HG03135 (cell line): ENCODE measurements around the gene FBXW4.

Source experiments
- ATAC-seq: cut with Tn5 transposase; IDR thresholded peaks from one replicate; pipeline ENCODE4 v1.9.1; 2021; ENCODE audit warnings: mild to moderate bottlenecking, moderate library complexity; ENCODE audit not compliant: unreplicated experiment

FBXW4 gene

GRCh38 chr10:101694674-101695403, at the start of gene FBXW4:
FBXW4 (minus strand) TSS chr10:101695170; CDS start chr10:101695105, 65 bp downstream.
- peak; percentile 59 for ATAC-seq

- no peak for ATAC-seq
Observed at GRCh38 chr10:101744267-101744666, 49.3 kb upstream of the FBXW4 start.

GRCh38 chr10:101741938-101742337, 47.0 kb upstream of the FBXW4 start:
- no peak for ATAC-seq

GRCh38 chr10:101736666-101737065, 41.7 kb upstream of the FBXW4 start:
- ATAC-seq: no peak

- no peak for ATAC-seq
Observed at GRCh38 chr10:101732096-101732495, 37.1 kb upstream of the FBXW4 start.

GRCh38 chr10:101726115-101726387, 31.1 kb upstream of the FBXW4 start:
- no peak for ATAC-seq

- no peak for ATAC-seq
Observed at GRCh38 chr10:101725296-101726114, 30.5 kb upstream of the FBXW4 start.

GRCh38 chr10:101724446-101724845, 29.5 kb upstream of the FBXW4 start:
- ATAC-seq: no peak

- no peak for ATAC-seq
Observed at GRCh38 chr10:101723176-101723575, 28.2 kb upstream of the FBXW4 start.

GRCh38 chr10:101721806-101722205, 26.8 kb upstream of the FBXW4 start:
- no peak for ATAC-seq

- ATAC-seq: no peak
Observed at GRCh38 chr10:101720606-101721230, 25.7 kb upstream of the FBXW4 start.

- ATAC-seq: no peak
Observed at GRCh38 chr10:101718690-101719275, 23.8 kb upstream of the FBXW4 start.

GRCh38 chr10:101716891-101717659, 22.1 kb upstream of the FBXW4 start:
- no peak for ATAC-seq

- ATAC-seq: no peak
Observed at GRCh38 chr10:101712997-101713396, 18.0 kb upstream of the FBXW4 start.

GRCh38 chr10:101710793-101711192, 15.8 kb upstream of the FBXW4 start:
- ATAC-seq: no peak

GRCh38 chr10:101710059-101710695, 15.2 kb upstream of the FBXW4 start:
- ATAC-seq: no peak

- ATAC-seq: no peak
Observed at GRCh38 chr10:101709359-101710058, 14.5 kb upstream of the FBXW4 start.

- no peak for ATAC-seq
Observed at GRCh38 chr10:101708870-101709269, 13.9 kb upstream of the FBXW4 start.

- no peak for ATAC-seq
Observed at GRCh38 chr10:101708073-101708472, 13.1 kb upstream of the FBXW4 start.

- no peak for ATAC-seq
Observed at GRCh38 chr10:101704331-101704730, 9.4 kb upstream of the FBXW4 start.
